NCI-H446 treated with DMSO at 0.1 percent for 48 hours (cell line): ENCODE data around the gene WWTR1.

ENCODE experiments used
- DNase-seq: peaks from one replicate; lab custom pipeline; 2025; lab: John Stamatoyannopoulos, UW

WWTR1 gene

DNA sequence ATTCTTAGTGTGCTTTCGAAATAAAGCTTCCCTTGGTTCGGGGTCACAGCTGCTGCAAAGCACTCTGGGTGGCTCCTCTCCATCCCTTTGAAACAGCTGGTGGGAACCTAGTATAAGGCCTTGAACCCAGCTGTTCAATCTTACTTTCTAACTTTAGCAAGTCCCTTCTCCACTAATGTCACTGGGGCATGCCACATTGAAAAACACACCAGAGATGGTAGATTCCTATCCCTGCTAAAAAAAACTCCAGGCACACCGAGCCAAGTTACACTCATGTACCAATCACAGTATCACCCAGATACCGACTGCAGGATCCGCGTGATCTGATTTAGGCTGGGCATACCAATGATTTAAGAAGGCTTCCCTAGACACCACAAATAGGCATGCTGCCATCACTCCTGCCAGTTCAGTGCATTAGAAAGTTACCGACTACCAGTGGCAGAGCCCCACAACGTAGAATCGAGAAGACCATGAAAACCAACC, 65.0 kb downstream of the WWTR1 start:
- DNase-seq, result no peak

DNA sequence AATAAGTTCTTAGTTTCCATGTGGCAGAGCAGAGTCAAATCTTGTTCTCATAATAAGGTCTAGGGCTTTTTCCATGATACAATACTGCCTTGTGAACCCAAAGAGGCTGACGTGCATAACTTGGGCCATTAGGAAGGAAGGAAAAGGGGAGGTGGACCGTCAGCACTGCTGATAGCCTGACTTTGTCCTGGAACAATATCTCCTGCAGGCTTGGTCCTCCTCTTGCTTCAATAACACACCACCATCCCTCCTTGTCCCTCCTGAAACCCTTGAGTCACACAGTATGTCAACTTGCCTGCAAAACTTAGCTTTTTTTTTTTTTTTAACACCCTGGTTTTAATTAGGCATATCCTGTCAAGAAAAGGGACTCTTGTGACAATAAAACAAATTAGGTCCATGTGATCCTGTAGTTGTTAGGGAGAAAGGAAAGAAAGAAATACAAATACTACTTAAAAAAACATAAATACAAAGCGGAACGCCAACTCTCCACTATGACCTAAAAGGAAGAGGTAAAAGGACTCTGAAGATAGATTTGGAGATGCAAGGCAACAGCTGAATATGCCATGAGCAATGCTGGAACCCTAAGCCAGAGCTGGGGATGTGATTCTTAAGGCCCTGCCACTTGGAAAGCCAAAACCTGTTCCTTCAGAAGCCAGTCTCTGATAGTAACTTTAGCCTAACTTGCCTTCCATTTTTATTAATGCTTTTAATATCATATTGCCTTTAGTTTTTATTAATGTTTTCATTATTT, 67.0 kb downstream of the WWTR1 start:
- DNase-seq, result no peak

DNA sequence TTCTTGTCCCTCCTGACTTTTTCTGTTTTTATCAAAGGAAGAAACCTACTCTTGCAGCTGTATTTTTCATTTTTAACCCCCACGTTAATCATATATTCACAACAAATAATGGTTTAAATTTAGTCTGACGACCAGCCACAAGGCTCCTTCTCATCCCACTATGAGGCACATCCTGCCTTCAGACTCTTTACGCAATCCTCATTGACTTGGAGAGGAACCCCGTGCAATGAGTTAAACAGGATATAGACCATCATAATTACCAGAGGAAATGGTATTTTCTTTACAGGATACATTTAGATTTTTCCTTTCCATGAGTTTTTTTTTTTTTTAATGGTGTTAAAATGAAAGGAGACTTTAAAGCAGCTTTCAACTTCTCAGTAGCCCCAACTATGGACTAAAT, 68.5 kb downstream of the WWTR1 start:
- no peak for DNase-seq

GRCh38 chr3:149588909-149589308, 68.9 kb downstream of the WWTR1 start:
- DNase-seq, result no peak

DNA sequence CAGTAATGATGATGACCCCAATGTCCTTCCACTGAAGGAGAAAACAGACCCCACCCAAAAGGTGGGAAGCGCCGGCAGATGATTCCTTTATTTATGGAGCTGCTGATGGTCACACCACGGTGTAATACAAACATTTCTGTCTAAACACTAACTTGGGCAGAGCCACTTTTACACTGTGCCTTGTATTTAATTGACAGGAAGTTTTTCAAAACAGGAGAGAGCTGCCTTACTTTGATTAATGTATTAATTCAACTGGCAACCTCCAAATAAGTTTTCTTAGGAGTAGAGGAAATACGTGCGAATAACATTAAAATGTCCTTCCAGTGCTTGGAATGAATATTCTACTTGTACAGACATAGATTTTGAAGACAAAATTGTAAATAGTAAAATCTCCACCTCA, 70.4 kb downstream of the WWTR1 start:
- no peak for DNase-seq

- DNase-seq, result peak; percentile 13
These were observed 71.0 kb downstream of the WWTR1 start for GRCh38 chr3:149586871-149587270.

DNA sequence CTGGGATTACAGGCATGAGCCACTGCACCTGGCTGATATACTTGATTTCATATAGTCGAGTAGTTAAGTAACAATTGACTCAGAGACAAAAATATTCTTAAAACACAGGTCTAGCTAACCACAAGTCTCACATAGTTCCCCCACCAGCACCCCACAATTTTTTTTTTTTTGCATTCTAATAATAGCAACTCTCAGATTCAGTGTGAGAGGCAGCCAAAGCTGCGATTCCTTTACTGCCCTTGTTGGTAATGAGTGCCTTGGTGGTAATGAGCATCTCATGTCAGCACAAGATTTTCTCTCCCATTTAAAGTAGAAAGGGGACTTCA, 72.5 kb downstream of the WWTR1 start:
- DNase-seq, result no peak

DNA sequence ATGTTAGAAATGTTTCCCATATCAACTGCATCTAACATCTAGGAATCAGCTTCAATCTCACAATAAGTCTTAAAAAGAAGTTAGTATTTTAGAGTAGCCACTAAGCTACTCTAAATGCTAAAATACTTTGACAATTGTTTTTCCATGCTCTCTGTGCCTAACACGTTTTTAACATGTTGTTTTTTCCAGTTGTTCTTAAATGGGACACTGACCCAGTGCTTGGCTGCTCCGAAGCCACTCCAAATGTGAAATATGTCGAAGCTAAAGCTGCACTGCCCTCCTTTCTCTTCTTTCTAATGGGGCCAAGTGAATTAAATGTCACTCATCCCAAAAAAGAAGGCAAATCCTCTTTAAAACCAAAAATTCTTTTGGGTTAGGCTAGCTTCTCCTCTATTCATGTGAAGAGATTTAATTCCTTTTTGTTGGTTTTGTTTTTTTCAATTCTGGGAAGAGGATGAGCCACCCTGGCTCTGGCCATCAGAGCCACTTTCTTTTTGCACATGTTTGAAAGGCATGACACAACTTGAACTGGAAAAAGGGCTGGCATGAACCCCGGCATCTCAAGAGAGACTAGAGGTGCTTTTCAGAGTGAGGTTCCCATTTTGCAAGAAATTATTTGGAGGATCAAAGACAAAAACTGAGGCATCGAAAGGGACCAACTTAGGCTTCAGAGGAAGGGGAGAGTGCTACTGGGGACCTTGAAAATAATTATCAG, 73.7 kb downstream of the WWTR1 start:
- DNase-seq, result no peak

DNA sequence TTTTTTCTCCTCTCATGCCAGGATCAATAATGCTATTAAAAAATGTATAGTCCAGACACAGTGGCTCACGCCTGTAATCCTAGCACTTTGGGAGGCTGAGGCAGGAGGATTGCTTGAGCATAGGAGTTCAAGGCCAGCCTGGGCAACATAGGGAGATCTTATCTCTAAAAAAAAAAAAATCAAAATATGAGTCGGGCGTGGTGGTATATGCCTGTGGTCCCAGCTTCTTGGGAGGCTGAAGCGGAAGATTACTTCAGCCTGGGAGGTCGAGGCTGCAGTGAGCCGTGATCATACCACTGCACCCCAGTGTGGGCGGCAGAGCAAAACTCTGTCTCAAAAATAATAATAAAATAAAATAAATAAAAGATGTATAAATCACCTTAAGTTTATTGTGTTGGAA, 75.4 kb downstream of the WWTR1 start:
- no peak for DNase-seq

- peak; percentile 81 for DNase-seq
These were observed 76.0 kb downstream of the WWTR1 start for GRCh38 chr3:149581681-149582370.

DNA sequence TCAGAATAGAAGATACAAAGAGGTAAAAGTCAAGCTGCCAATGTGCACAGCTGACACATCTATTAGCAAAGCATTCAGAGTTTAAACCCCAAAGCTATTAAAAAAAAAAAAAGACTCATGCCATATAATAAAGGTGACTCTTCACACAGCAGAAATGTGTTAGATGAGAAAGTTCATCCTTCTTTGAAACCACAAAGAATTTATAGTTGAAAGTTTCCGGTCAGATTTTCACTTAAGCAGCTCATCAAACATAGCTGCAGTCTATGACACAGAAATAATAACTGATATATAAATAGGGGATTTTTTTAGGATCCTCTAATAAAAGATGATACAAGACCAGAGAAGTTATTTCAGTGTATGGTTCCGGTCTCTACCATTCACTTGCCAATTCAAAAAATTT, 76.6 kb downstream of the WWTR1 start:
- no peak for DNase-seq

DNA sequence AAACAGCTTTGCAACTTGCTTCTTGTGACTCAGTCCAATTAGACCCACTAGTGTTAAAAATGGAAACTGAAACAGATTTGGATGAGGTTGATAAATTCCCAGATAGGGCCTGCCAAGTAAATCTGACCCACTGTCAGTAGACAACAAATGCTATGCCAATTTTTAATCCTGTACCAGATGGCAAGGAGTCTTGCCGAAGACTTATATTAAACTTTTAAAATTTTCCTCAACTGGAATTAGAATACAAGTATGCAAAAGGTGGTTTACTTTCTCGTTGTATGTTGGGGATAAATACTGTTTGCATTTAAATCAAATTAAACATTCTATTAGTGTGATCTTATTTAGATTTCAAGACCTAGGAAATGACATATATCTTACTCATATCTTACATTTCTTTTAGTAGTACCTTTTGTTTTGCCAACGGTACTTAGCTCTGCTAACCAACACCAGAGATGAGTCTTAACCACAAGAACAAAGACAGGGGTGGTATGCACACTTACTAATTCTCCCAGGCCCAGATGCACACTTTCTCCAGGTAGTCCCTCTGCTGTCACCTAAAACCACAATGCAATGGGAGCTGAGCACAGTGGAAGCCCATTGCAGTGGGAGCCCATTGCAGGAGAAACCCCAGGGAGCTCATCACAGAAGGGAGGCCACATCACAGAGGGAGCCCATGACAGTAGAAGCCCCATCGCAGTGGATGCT, 77.8 kb downstream of the WWTR1 start:
- peak; percentile 90 for DNase-seq

GRCh38 chr3:149579161-149579560, 78.7 kb downstream of the WWTR1 start:
- DNase-seq, result no peak

- DNase-seq, result no peak
These were observed 80.0 kb downstream of the WWTR1 start for GRCh38 chr3:149577801-149578200.

GRCh38 chr3:149575961-149576564, 81.8 kb downstream of the WWTR1 start:
- DNase-seq, result peak; percentile 81

- DNase-seq, result peak; percentile 96
These were observed 82.4 kb downstream of the WWTR1 start for GRCh38 chr3:149575213-149575960.

DNA sequence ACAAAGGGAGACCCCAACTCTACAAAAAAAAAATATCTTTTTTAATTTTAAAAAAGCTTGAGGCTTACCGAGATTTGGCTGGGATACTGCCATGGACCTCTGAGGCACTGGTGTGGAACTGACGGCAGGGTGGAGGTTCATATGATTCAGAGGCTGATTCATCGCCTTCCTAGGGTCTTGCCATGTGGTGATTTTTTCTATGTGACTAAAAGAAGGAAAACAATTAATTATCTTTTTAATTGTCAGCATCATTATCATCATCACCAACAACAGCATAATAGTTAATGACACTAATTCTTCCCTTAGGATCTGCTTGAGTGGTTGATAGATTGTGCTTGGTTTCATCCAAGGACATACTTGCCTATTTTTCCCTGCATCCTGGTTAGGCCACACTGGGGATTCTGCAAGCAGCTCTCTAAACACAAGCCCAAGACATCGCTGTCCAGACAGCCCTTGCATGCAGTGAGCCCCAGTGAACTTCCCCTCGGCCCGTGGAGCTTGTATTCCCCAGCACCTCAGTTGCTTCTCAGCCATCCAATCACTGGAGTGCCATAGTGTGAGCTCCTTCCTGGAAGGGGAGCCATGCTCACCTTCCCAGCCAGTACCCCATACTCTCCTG, 84.9 kb downstream of the WWTR1 start:
- peak; percentile 93 for DNase-seq

DNA sequence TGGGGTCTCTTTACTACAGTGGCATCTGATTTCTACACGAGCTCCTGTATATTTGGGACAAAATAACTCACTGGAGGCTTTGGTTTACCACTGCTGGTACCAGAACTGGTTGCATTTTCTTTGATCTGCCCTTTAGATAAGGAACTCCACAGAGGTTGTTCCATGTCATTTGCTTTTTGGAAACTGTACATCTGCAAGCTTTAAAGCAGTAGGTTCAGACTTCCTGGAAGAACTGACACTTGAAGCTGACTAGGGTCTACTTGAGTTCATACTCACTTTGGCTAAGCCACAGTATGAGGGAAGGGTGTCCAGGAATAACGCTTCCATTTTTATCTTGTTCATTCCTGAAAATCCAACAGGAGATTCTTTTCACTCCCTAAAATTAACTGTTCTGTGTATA, 86.4 kb downstream of the WWTR1 start:
- DNase-seq, result no peak

GRCh38 chr3:149570016-149570415, 87.8 kb downstream of the WWTR1 start:
- DNase-seq, result no peak

- no peak for DNase-seq
These were observed 90.4 kb downstream of the WWTR1 start for GRCh38 chr3:149567381-149567780.
